ENCODE data around the gene TSSK2. TPM values are rescaled to one million over a fixed set of nuclear protein-coding genes. Genes with fewer than 3 reads are reported as not detected.
A peak's percentile ranks its signal among the peaks of the same experiment; 100 is the strongest.
"Not testable (repeated sequence)": the region's sequence is repeated elsewhere in the genome, so short reads cannot be mapped to it uniquely, and the experiment has no call there.

TSSK2 gene
- total RNA-seq, 1 donor from 2014 or later: not detected

GRCh38 chr22:19137384-19138216, 6.5 kb downstream of the TSSK2 start:
- no peak for DNase-seq (ENCODE audit: low spot score in 2 of 2)
- no peak for FAIRE-seq

- no peak for FAIRE-seq
These were observed 7.3 kb downstream of the TSSK2 start for GRCh38 chr22:19138217-19139000.

GRCh38 chr22:19139001-19139356, 7.9 kb downstream of the TSSK2 start:
- FAIRE-seq (no peak), DNase-seq (ENCODE audit: low spot score in 2 of 2) (no peak)

More at GRCh38 chr22:19138217-19139000, 7.3 kb downstream of the TSSK2 start:
- DNase-seq (ENCODE audit: low spot score in 2 of 2): no peak

GRCh38 chr22:19139974-19140373, 8.9 kb downstream of the TSSK2 start:
- FAIRE-seq (no peak), DNase-seq (ENCODE audit: low spot score in 2 of 2) (no peak)

- DNase-seq (ENCODE audit: low spot score in 2 of 2) (no peak), FAIRE-seq (no peak)
These were observed 11.3 kb downstream of the TSSK2 start for GRCh38 chr22:19142394-19142793.

- no peak for DNase-seq (ENCODE audit: low spot score in 2 of 2)
- no peak for FAIRE-seq
These were observed 12.1 kb downstream of the TSSK2 start for GRCh38 chr22:19143212-19143611.

- FAIRE-seq: no peak
- peak in 1 of 2 donors; percentile 50 for DNase-seq (ENCODE audit: low spot score in 2 of 2)
These were observed 12.9 kb downstream of the TSSK2 start for GRCh38 chr22:19143967-19144400.

- FAIRE-seq (no peak), DNase-seq (ENCODE audit: low spot score in 2 of 2) (no peak)
These were observed 15.3 kb downstream of the TSSK2 start for GRCh38 chr22:19146215-19146968.

- DNase-seq (ENCODE audit: low spot score in 2 of 2): no peak
- FAIRE-seq: no peak
These were observed 16.2 kb downstream of the TSSK2 start for GRCh38 chr22:19147195-19147780.

GRCh38 chr22:19148417-19149046, 17.4 kb downstream of the TSSK2 start:
- FAIRE-seq: no peak

GRCh38 chr22:19149047-19149883, 18.2 kb downstream of the TSSK2 start:
- DNase-seq (ENCODE audit: low spot score in 2 of 2): no peak
- no peak for FAIRE-seq

More at GRCh38 chr22:19148417-19149046, 17.4 kb downstream of the TSSK2 start:
- no peak for DNase-seq (ENCODE audit: low spot score in 2 of 2)

- no peak for DNase-seq (ENCODE audit: low spot score in 2 of 2)
- no peak for FAIRE-seq
These were observed 18.9 kb downstream of the TSSK2 start, which contains the start of gene GSC2 for GRCh38 chr22:19149991-19150390. Gene GSC2, minus strand, starts transcription at chr22:19150292. Its CDS starts 9 bp downstream, at chr22:19150283.

- DNase-seq (ENCODE audit: low spot score in 2 of 2) (no peak), FAIRE-seq (no peak)
These were observed 19.6 kb downstream of the TSSK2 start for GRCh38 chr22:19150482-19151328.

GRCh38 chr22:19151329-19152191, 20.5 kb downstream of the TSSK2 start:
- FAIRE-seq: no peak
- DNase-seq (ENCODE audit: low spot score in 2 of 2): no peak

- no peak for FAIRE-seq
- DNase-seq (ENCODE audit: low spot score in 2 of 2): no peak
These were observed 22.1 kb downstream of the TSSK2 start for GRCh38 chr22:19152942-19153883.

GRCh38 chr22:19156109-19156508, 25.0 kb downstream of the TSSK2 start:
- DNase-seq (ENCODE audit: low spot score in 2 of 2); FAIRE-seq: not testable (repeated sequence)
